ENCODE data around the gene PPIL6.
A peak's percentile ranks its signal among the peaks of the same experiment; 100 is the strongest.

Gene PPIL6

GRCh38 chr6:109449064-109449794, 8.8 kb upstream of the PPIL6 start:
- DNase-seq, result no peak

- DNase-seq, result no peak
Observed at GRCh38 chr6:109448615-109449014, 8.2 kb upstream of the PPIL6 start.

GRCh38 chr6:109447878-109448555, 7.6 kb upstream of the PPIL6 start:
- DNase-seq, result peak; percentile 36

- no peak for DNase-seq
Observed at GRCh38 chr6:109447087-109447486, 6.7 kb upstream of the PPIL6 start.

GRCh38 chr6:109446541-109446940, 6.1 kb upstream of the PPIL6 start:
- no peak for DNase-seq

GRCh38 chr6:109446072-109446471, 5.6 kb upstream of the PPIL6 start:
- no peak for DNase-seq

GRCh38 chr6:109445382-109445781, 5.0 kb upstream of the PPIL6 start:
- no peak for DNase-seq

- DNase-seq, result no peak
Observed at GRCh38 chr6:109443425-109443950, 3.1 kb upstream of the PPIL6 start.

GRCh38 chr6:109442393-109442924, 2.0 kb upstream of the PPIL6 start:
- DNase-seq, result no peak

GRCh38 chr6:109441069-109441816, 815 bp upstream of the PPIL6 start:
- DNase-seq, result peak; percentile 63

GRCh38 chr6:109436041-109436440, 4.4 kb downstream of the PPIL6 start:
- no peak for DNase-seq

- DNase-seq, result no peak
Observed at GRCh38 chr6:109434456-109434855, 6.0 kb downstream of the PPIL6 start.

- DNase-seq, result no peak
Observed at GRCh38 chr6:109429496-109429895, 10.9 kb downstream of the PPIL6 start.

GRCh38 chr6:109428889-109429477, 11.4 kb downstream of the PPIL6 start:
- DNase-seq, result no peak

GRCh38 chr6:109424946-109425345, 15.5 kb downstream of the PPIL6 start:
- no peak for DNase-seq

- no peak for DNase-seq
Observed at GRCh38 chr6:109421184-109421583, 19.2 kb downstream of the PPIL6 start.

- DNase-seq, result no peak
Observed at GRCh38 chr6:109420751-109421150, 19.7 kb downstream of the PPIL6 start.

- no peak for DNase-seq
Observed at GRCh38 chr6:109417646-109418045, 22.8 kb downstream of the PPIL6 start.

GRCh38 chr6:109411034-109411433, 29.4 kb downstream of the PPIL6 start:
- no peak for DNase-seq

GRCh38 chr6:109406196-109406595, 34.2 kb downstream of the PPIL6 start:
- DNase-seq, result no peak

- DNase-seq, result peak; percentile 41
Observed at GRCh38 chr6:109397020-109397419, 43.4 kb downstream of the PPIL6 start.

- no peak for DNase-seq
Observed at GRCh38 chr6:109396046-109396718, 44.2 kb downstream of the PPIL6 start.

All from hematopoietic multipotent progenitor cell treated with erythropoietin and hydrocortisone succinate and interleukin-3 and kit ligand, for 8 days (in vitro differentiated cells).